Thyroid gland (tissue), 4 donors: Measurements from ENCODE around the gene KRTAP10-7.

Experiments used
- CTCF ChIP-seq, 6 experiments: fragments of 200-600 bp in 3 of 6; fragments of 450-650 bp in 3 of 6; sonication (generic) in 3 of 6; IDR thresholded peaks; one replicate each; pipeline ENCODE4 v1.5.1; 2016 to 2019; ENCODE audit warnings: antibody characterized with exemption in 6 of 6, mild to moderate bottlenecking in 2 of 6, inconsistent platforms in 1 of 6, moderate library complexity in 1 of 6
- POLR2A ChIP-seq, 2 donors: fragments of 450-650 bp; IDR thresholded peaks; one replicate each; pipeline ENCODE4 v1.6.1; 2017; ENCODE audit warnings: antibody characterized with exemption in 2 of 2, mild to moderate bottlenecking in 2 of 2, moderate library complexity in 1 of 2

DNA sequence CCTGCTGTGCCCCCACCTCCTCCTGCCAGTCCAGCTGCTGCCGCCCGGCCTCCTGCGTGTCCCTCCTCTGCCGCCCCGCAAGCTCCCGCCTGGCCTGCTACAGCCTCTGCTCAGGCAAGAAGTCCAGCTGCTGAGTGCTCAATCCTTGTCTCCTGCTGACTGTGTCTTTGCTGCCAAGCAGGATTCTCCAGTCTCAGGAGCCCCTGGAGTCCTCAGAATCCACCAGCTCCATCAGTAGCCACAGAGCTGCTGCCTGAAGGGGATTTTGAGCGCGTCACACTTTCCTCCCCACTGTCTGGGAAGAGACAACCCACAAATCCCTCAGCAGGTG lies 46.8 kb downstream of the KRTAP10-7 start:
- TF ChIP-seq CTCF (IDR thresholded peaks at IDR 0.05), result no peak
- TF ChIP-seq POLR2A (IDR thresholded peaks at IDR 0.05), result no peak
